GM10248 (cell line): Measurements from ENCODE around the gene ENTPD8.

Experiments
- CTCF ChIA-PET: fragments of 300-600 bp; sonication (Branson Sonifier 250); formaldehyde crosslinking; extraction: SDS; loops from one replicate; lab custom pipeline; 2021; ENCODE audit warnings: antibody characterized with exemption; lab: Yijun Ruan, JAX
- POLR2A ChIA-PET: fragments of 350-650 bp; sonication (Branson Sonifier 250); formaldehyde crosslinking; extraction: SDS; loops from one replicate; lab custom pipeline; 2020; ENCODE audit warnings: antibody characterized with exemption; lab: Yijun Ruan, JAX
- DNase-seq: peaks from one replicate; pipeline ENCODE4 v3.0.0; 2012; ENCODE audit errors: extremely low spot score
- TF ChIP-seq, protein P1 (sequence below): IDR thresholded peaks from 2 replicates; pipeline ENCODE4 v1.5.1; 2012; ENCODE audit warnings: mild to moderate bottlenecking, low read depth; ENCODE audit errors: extremely low read depth, missing control alignments, control extremely low read depth

ENTPD8 gene

GRCh38 chr9:137441289-137441934 is at the start of gene ENTPD8:
Gene ENTPD8, minus strand, starts transcription at chr9:137441357. Its CDS starts 3,072 bp downstream, at chr9:137438285.
- CTCF ChIA-PET, result interaction anchor here (1.2 kb wide), 1 partner anchor 18 kb away, joined by 5 read pairs; the partner anchor contains the start of genes EXD3 and NOXA1
- DNase-seq, result peak; percentile 58
- TF ChIP-seq, protein P1, sequence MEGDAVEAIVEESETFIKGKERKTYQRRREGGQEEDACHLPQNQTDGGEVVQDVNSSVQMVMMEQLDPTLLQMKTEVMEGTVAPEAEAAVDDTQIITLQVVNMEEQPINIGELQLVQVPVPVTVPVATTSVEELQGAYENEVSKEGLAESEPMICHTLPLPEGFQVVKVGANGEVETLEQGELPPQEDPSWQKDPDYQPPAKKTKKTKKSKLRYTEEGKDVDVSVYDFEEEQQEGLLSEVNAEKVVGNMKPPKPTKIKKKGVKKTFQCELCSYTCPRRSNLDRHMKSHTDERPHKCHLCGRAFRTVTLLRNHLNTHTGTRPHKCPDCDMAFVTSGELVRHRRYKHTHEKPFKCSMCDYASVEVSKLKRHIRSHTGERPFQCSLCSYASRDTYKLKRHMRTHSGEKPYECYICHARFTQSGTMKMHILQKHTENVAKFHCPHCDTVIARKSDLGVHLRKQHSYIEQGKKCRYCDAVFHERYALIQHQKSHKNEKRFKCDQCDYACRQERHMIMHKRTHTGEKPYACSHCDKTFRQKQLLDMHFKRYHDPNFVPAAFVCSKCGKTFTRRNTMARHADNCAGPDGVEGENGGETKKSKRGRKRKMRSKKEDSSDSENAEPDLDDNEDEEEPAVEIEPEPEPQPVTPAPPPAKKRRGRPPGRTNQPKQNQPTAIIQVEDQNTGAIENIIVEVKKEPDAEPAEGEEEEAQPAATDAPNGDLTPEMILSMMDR, result no peak
- POLR2A ChIA-PET, result interaction anchor here (0.6 kb wide), 1 partner anchor 14 kb away, joined by 3 read pairs; no protein-coding TSS in a partner anchor

GRCh38 chr9:137490532-137491186 is 49.5 kb upstream of the ENTPD8 start:
- CTCF ChIA-PET, result no interaction called here
- TF ChIP-seq, protein P1, result no peak
- POLR2A ChIA-PET, result no interaction called here
- no peak for DNase-seq

DNA sequence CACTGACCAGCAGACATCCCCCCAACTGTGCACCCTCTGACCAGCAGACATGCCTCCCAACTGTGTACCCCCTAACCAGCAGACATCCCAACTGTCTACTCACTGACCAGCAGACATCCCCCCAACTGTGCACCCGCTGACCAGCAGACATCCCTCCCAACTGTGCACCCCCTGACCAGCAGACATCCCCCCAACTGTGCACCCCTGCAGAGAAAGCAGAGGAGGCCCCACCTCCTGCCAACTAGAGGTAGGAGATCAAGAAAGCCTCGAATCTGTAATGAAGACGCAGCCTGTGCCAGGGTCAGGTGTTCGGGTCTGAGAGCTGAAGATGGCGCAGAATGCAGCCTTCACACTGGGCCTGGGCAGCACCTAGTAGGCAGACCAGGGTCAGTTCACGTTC is 47.7 kb upstream of the ENTPD8 start:
- DNase-seq, result no peak
- POLR2A ChIA-PET, result no interaction called here
- TF ChIP-seq, protein P1, result no peak
- CTCF ChIA-PET, result no interaction called here

- TF ChIP-seq, protein P1, result no peak
- CTCF ChIA-PET, result no interaction called here
- DNase-seq, result no peak
- POLR2A ChIA-PET, result no interaction called here
Measured at GRCh38 chr9:137488327-137488653, 47.1 kb upstream of the ENTPD8 start.

- no peak for DNase-seq
- CTCF ChIA-PET, result interaction anchor here (1.2 kb wide), 1 partner anchor 22 kb away, joined by 6 read pairs; no protein-coding TSS in a partner anchor
- TF ChIP-seq, protein P1, result no peak
- POLR2A ChIA-PET, result no interaction called here
Measured at GRCh38 chr9:137487454-137488326, 46.5 kb upstream of the ENTPD8 start.
